NCI-H1694 (cell line): ENCODE data around the gene SPTBN1.

Source experiments
- DNase-seq: peaks from one replicate; lab custom pipeline; 2025; lab: John Stamatoyannopoulos, UW

Gene SPTBN1

GRCh38 chr2:54455563-54456361 lies at the start of gene SPTBN1:
SPTBN1 (plus strand) TSS chr2:54456327; CDS start chr2:54526419, 70,092 bp downstream.
- DNase-seq: peak; percentile 73

GRCh38 chr2:54407693-54408092 lies 48.4 kb upstream of the SPTBN1 start:
- no peak for DNase-seq

DNA sequence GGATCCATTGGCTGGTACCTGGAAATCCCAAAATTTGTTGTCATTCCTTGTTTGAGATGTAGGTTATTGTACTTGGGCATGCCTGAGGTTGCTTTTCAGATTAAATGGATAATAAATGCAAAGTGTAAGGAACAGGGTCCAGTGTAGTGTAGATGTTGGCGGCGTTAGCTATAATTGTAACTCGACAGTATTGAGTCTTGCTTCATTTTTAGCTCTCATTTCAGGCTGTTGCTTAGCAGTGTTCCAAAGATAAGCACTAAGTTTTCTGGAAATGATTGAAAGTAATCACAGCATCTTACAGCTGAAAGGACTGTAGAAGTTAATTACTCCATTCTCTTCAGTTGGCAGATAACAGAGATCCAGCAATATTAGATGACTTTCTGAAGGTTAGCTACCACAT lies 47.8 kb upstream of the SPTBN1 start:
- no peak for DNase-seq

GRCh38 chr2:54409752-54410151 lies 46.4 kb upstream of the SPTBN1 start:
- DNase-seq: no peak

GRCh38 chr2:54411801-54412354 lies 44.2 kb upstream of the SPTBN1 start:
- DNase-seq: no peak

DNA sequence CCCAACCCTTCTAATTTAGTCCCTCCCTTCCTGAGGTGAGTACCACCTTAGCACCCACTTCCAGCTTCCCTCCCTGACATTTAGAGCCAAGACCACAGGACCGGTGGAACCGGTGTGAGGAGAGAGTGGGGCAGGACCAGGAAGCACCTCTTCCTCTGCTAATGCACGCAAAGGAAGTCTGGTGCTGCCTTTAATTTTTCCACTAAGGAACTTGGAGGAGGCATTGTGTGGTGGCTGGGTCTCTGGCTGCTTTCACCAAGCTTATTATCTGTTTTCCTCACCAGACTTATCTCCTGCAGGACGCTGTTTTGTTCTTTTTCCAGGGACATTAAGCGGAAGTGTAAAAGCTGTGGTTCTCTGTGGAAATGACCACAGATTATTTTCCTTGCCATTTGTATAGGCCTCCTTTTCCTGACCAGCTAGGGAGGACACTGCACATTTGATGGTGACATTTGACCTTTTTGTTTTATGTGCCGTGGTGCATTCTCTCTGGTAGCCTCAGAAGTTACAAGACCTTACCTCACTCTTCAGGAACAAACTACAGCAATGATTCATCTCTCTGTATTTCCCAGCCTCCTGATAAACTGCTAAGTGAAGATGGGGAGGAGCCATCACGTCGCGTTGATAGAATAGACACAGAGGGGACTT lies 39.8 kb upstream of the SPTBN1 start:
- DNase-seq: no peak

DNA sequence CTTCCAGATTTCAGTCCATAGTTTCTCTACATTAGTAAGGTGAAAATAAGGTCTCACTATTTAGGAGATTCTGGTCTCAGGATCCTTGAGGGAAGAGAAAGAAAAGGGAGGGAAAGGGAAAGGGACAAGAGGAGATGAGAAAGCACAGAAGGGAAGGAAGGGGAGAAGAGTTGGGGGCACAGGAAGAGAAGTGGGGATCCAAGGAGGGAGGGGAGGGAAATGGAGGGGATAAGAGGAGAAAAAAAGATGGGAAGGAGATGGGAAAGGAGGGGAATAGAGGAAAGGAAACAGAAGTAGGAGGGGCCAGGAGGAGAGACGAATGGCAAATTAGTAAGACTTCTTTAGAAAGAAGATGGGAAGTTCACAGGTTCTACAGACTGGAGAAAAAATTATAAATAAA lies 39.2 kb upstream of the SPTBN1 start:
- DNase-seq: no peak

DNA sequence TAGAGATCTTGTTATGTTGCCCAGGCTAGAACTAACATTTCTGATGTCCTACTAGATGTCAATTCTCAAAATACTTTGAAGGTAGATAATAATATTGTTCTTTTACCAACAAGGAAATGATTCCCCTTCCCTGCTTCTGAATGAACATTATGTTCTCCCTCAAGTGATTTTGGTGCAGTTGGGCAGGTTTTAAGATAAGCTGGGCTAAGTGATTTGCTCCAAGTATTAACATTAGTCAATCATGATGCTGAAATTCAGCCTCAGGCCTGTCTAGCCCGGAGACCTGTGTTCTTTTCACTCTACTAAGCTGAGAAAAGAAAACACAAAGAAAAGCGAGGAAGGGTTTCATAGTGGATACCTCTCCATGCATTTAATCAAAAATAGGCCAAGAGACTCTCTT lies 38.5 kb upstream of the SPTBN1 start:
- no peak for DNase-seq

DNA sequence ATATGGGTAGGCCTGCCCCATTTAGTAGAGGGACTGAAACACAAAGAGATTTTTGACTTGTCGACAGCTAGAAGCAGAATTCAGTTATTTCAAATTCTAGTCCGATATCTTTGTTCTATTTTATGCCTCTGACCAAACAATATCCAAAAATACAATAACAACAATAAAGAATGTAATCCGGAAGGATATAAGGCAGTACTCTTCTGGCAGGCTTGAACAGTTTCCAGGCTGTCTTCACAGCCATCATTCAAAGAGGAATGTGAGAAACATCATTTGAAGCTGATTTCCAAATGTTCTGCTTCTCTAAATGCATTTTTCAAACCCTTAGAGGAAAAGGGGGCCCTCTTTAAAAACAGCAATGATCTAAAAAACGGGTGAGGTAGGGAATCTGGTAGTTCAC lies 36.7 kb upstream of the SPTBN1 start:
- DNase-seq: no peak

- DNase-seq: no peak
Observed at GRCh38 chr2:54419855-54420523, 36.1 kb upstream of the SPTBN1 start.

DNA sequence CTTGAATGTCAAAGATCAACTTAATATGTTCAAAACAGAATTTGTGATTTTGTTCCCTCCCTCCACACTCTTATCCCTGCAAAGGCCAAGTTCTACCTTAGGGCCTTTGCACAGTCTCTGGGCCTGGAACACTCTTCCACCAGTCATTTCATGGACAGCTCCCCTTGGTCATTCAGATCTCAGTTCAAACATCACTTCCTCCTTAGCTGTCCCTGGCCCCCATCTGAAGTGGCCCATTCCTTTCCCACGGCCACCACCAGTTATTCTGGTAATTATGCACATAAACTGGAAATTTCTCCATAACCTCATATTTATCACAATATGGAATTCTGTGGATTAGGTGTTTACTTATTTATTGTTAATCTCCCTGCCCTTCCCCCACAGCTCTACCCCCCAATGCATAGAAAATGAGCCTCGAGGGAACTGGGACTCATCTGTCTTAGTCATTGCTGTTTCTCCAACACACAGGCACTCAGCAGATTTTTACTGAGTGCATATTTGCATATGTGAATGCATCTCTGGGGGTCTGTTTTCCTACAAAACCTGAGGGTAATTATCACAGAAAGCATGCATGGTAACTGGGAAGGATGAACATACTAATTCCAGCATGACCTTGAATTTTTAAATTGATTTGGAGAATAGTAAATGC lies 35.5 kb upstream of the SPTBN1 start:
- no peak for DNase-seq

DNA sequence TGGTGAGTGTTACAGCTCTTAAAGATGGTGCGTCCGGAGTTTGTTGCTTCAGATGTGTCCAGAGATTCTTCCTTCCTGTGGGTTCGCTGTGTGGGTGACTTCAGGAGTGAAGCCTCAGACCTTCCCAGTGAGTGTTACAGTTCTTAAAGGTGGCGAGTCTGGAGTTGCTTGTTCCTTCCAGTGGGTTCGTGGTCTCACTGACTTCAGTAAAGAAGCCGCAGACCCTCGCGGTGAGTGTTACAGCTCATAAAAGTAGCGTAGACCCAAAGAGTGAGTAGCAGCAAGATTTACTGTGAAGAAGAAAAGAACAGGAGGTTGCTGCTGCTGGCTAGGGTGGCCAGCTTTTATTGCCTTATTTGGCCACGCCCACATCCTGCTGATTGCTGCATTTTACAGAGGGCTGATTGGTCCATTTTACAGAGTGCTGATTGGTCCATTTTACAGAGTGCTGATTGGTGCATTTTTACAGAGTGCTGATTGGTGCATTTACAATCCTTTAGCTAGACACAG lies 34.0 kb upstream of the SPTBN1 start:
- no peak for DNase-seq

GRCh38 chr2:54423213-54423612 lies 32.9 kb upstream of the SPTBN1 start:
- DNase-seq: no peak

- DNase-seq: no peak
Observed at GRCh38 chr2:54424555-54425163, 31.5 kb upstream of the SPTBN1 start.

DNA sequence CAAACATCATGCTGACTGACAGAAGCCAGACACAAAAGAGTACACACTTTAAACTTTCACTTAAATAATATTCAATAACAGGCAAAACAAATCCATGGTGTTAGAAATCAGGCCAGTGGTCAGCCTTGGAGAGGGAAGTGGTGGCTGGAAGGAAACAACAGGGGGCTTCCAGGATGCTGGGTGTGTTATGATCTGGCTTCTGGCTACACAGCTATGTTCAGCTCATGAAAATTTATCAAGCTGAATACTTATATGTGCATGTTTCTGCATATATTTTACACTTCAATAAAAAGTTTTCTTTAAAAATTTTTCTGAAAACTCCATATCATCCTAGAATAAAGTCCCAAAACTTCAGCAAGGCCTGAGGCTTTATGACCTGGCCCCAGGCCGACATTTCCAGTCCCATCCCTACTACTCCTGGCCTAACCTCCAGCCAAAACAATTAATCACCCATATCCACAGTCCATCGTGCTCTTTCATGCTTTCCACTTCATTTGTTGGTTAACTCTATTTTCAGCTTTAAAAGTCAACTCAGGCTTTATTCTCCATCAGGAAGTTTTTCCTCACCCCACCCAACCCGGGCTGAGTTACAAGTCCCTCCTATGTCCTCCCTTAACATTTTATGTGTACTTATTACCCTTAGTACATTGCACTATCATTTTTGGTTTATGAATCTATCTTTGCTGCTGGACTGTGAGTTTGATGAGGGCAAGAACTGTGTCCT lies 27.9 kb upstream of the SPTBN1 start:
- DNase-seq: no peak

DNA sequence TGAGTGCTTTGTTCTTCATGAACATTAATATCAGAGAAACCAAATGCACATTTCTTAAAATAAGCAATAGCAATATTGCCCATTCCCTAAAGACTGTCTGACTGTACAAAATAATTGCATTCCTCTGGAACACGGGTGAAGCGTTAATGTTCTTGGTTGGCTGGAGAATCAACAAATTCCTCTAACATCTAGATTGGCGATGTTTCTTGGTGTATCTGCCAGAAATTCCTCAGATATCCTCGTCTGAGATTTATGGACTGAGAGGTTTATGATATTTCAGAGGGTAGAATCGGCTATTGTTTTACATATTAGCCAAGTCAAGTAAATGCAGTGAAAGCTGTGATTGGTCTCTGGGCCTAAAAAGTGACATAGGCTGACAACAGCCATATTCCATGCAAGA lies 27.1 kb upstream of the SPTBN1 start:
- no peak for DNase-seq

GRCh38 chr2:54429811-54430551 lies 26.1 kb upstream of the SPTBN1 start:
- no peak for DNase-seq

GRCh38 chr2:54430649-54431048 lies 25.5 kb upstream of the SPTBN1 start:
- DNase-seq: no peak

GRCh38 chr2:54432251-54433015 lies 23.7 kb upstream of the SPTBN1 start:
- no peak for DNase-seq
